ENCODE results near the gene PRPF19. TPM values are rescaled to one million over a fixed set of nuclear protein-coding genes. Genes with fewer than 3 reads are reported as not detected.

PRPF19 gene
- total and polyA plus RNA-seq, 2 experiments from 2014 or later = 19.1 to 58.9 TPM

DNA sequence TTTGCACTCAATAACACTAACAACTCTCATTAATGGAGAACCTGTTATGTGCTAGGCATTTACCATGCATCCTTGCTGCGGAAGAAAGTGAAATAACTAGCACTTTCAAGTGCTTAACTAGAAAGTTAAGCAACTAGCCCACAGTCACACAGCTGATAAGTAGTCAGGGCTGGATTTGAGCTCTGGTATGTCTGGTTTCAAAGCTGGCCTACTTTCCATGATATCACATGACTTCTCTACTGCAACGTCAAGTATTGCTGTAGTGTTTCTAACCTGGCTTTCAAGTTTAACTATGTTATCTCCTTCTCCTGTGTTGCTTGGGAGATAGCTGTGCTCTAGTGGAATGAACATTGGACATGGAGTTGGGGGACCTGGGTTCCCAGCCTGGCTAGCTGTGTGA is 33.5 kb upstream of the PRPF19 start:
- no peaks in the 10 kb centered on the region for H3K9me2 ChIP-seq (ENCODE audit: insufficient read depth)
- peak; percentile 17 for DNase-seq
- H3K9me3 ChIP-seq (ENCODE audit: low read depth) = no peaks in the 10 kb centered on the region
- H3K36me3 ChIP-seq (ENCODE audit: low read depth) = no peaks in the 10 kb centered on the region
- no peaks in the 10 kb centered on the region for H3K79me2 ChIP-seq (ENCODE audit: insufficient read depth)
- no peak overlapping the region for H3K4me2 ChIP-seq (ENCODE audit: unreplicated experiment)
- TF ChIP-seq EZH2 (IDR thresholded peaks at IDR 0.05; ENCODE audit: insufficient read depth, poor library complexity, severe bottlenecking) (no peak), EZH2phosphoT487 (IDR thresholded peaks at IDR 0.05; ENCODE audit: insufficient read depth, low read depth) (no peak)
- H3K9ac ChIP-seq = no peak overlapping the region
- no peaks in the 10 kb centered on the region for H4K20me1 ChIP-seq (ENCODE audit: insufficient read depth)
- WGBS, 2 experiments (ENCODE audit: low coverage in 1 of 2, low lambda C conversion rate in 2 of 2, missing lambda C conversion rate in 2 of 2) = 58 to 61% methylated on average over 2 of the region's 2 CpGs
- H3K27ac ChIP-seq = no peak overlapping the region
- H2AFZ ChIP-seq = no peak overlapping the region
- H3K4me3 ChIP-seq = no peak overlapping the region
- in situ Hi-C loops (cut with MboI) = no loop called here
- no peaks in the 10 kb centered on the region for H3K27me3 ChIP-seq (replicated peaks; ENCODE audit: insufficient read depth)
- no peaks in the 10 kb centered on the region for H3F3A ChIP-seq (ENCODE audit: insufficient read depth)
- no peaks in the 10 kb centered on the region for H3K4me1 ChIP-seq (ENCODE audit: insufficient read depth)

DNA sequence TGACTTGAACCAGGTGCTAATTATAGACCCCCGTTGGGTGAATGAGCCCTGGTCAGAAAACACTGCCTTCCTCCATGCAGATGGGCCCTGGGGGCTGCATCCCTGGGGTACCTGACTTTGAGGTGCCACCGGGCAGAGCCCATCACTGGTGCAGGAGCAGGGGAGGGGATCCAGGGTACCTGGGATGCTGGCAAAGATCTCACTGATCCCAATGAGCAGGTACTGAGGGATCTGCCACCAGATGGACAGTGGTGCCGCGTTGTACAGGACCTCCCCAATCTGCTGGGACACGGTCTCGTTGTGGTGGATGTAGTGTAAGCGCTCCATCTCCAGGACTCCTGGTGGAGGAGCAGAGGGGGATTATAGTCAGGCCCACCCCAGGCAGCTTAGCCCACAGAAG is 32.9 kb upstream of the PRPF19 start:
- Histone ChIP-seq H3F3A (ENCODE audit: insufficient read depth) (no peaks in the 10 kb centered on the region), H3K9ac (no peak overlapping the region), H3K9me2 (ENCODE audit: insufficient read depth) (no peaks in the 10 kb centered on the region), H3K27ac (no peak overlapping the region), H3K27me3 (replicated peaks; ENCODE audit: insufficient read depth) (no peaks in the 10 kb centered on the region), H3K36me3 (ENCODE audit: low read depth) (no peaks in the 10 kb centered on the region), H4K20me1 (ENCODE audit: insufficient read depth) (no peaks in the 10 kb centered on the region), H3K79me2 (ENCODE audit: insufficient read depth) (no peaks in the 10 kb centered on the region), H3K9me3 (ENCODE audit: low read depth) (no peaks in the 10 kb centered on the region), H2AFZ (no peak overlapping the region), H3K4me2 (ENCODE audit: unreplicated experiment) (no peak overlapping the region), H3K4me3 (no peak overlapping the region), H3K4me1 (ENCODE audit: insufficient read depth) (no peaks in the 10 kb centered on the region)
- WGBS, 2 experiments (ENCODE audit: low coverage in 1 of 2, low lambda C conversion rate in 2 of 2, missing lambda C conversion rate in 2 of 2) = 87 to 88% methylated on average over 7 of the region's 7 CpGs
- no peak for DNase-seq
- in situ Hi-C loops (cut with MboI) = no loop called here
- no peak for TF ChIP-seq EZH2 (IDR thresholded peaks at IDR 0.05; ENCODE audit: insufficient read depth, poor library complexity, severe bottlenecking)

DNA sequence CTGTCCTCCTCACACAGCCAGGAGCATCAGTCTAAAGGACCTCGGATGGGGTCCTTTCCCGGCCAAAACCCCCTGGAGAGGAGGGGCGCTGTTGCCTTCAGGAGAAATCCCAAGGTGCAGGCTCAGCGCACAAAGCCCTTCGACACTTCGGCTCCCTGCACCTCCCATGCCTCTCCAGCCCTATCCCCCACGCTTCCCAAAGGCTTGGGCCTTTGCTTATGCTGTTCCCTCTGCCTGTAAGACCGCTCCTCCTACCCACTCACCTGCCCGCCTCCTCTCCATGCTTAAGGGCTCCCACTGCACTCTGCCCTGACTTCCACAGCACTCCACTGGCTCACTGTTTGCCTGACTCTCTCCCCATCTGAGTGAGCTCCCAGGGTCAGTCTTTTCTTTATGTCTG is 32.1 kb upstream of the PRPF19 start:
- Histone ChIP-seq H3K4me2 (ENCODE audit: unreplicated experiment) (no peak overlapping the region), H3F3A (ENCODE audit: insufficient read depth) (no peaks in the 10 kb centered on the region), H3K9ac (no peak overlapping the region), H3K4me3 (no peak overlapping the region), H3K27ac (no peak overlapping the region), H4K20me1 (ENCODE audit: insufficient read depth) (no peaks in the 10 kb centered on the region), H3K9me2 (ENCODE audit: insufficient read depth) (no peaks in the 10 kb centered on the region), H3K79me2 (ENCODE audit: insufficient read depth) (no peaks in the 10 kb centered on the region), H3K27me3 (replicated peaks; ENCODE audit: insufficient read depth) (no peaks in the 10 kb centered on the region), H3K36me3 (ENCODE audit: low read depth) (no peaks in the 10 kb centered on the region), H3K4me1 (ENCODE audit: insufficient read depth) (no peaks in the 10 kb centered on the region), H3K9me3 (ENCODE audit: low read depth) (no peaks in the 10 kb centered on the region), H2AFZ (no peak overlapping the region)
- WGBS, 2 experiments (ENCODE audit: low coverage in 1 of 2, low lambda C conversion rate in 2 of 2, missing lambda C conversion rate in 2 of 2) = 83 to 86% methylated on average over 8 to 9 of the region's 9 CpGs
- DNase-seq = no peak
- in situ Hi-C loops (cut with MboI) = no loop called here
- TF ChIP-seq EZH2 (IDR thresholded peaks at IDR 0.05; ENCODE audit: insufficient read depth, poor library complexity, severe bottlenecking) (no peak), EZH2phosphoT487 (IDR thresholded peaks at IDR 0.05; ENCODE audit: insufficient read depth, low read depth) (no peak)

DNA sequence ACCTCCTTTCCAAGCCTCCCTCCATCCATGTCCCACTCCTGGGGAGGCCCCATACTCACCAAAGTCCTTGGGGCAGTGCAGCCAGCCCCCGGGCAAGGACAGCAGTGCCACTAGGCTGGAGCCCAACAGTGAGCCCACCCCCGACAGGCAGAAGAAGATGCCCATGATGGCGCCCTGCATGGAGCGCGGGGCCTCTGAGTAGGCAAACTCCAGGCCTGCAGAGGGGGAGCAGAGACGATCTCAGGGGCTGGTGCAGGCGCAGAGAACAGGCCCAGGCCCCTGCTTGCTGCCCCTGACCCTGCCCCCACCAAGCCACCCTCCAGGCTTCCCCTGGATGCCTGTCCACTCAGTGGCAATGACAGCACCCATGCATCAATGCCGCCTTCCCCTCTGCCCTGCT is 31.4 kb upstream of the PRPF19 start:
- H4K20me1 ChIP-seq (ENCODE audit: insufficient read depth) = no peaks in the 10 kb centered on the region
- no peak overlapping the region for H3K9ac ChIP-seq
- no peaks in the 10 kb centered on the region for H3K9me2 ChIP-seq (ENCODE audit: insufficient read depth)
- H3K4me3 ChIP-seq = no peak overlapping the region
- H3K27ac ChIP-seq = no peak overlapping the region
- no peak for TF ChIP-seq EZH2phosphoT487 (IDR thresholded peaks at IDR 0.05; ENCODE audit: insufficient read depth, low read depth)
- TF ChIP-seq EZH2 (IDR thresholded peaks at IDR 0.05; ENCODE audit: insufficient read depth, poor library complexity, severe bottlenecking) = no peak
- no peak for DNase-seq
- no peaks in the 10 kb centered on the region for H3K9me3 ChIP-seq (ENCODE audit: low read depth)
- H3F3A ChIP-seq (ENCODE audit: insufficient read depth) = no peaks in the 10 kb centered on the region
- H3K4me2 ChIP-seq (ENCODE audit: unreplicated experiment) = no peak overlapping the region
- 82 to 87% methylated on average over 8 of the region's 8 CpGs for WGBS, 2 experiments (ENCODE audit: low coverage in 1 of 2, low lambda C conversion rate in 2 of 2, missing lambda C conversion rate in 2 of 2)
- in situ Hi-C loops (cut with MboI) = no loop called here
- H2AFZ ChIP-seq = no peak overlapping the region
- no peaks in the 10 kb centered on the region for H3K36me3 ChIP-seq (ENCODE audit: low read depth)
- H3K79me2 ChIP-seq (ENCODE audit: insufficient read depth) = no peaks in the 10 kb centered on the region
- no peaks in the 10 kb centered on the region for H3K27me3 ChIP-seq (replicated peaks; ENCODE audit: insufficient read depth)
- H3K4me1 ChIP-seq (ENCODE audit: insufficient read depth) = no peaks in the 10 kb centered on the region

DNA sequence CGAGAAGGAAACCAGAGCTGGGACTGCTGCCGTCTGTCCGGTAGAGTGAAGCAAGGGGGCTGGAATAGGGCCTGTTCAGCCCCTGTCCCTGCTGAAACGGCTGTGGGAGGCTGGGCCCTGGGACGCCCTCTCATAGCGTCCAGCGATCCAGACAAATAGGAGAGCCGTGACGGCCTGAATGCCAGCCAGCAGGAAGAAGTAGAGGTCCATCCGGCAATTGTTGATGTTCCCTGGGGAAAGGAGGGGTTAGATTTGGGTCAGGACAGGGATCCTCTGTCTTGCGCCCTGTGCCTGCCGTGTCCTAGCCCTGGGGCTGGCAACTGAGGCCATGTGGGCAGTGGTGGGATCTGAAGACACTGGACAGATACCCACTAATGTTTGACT is 30.8 kb upstream of the PRPF19 start:
- WGBS, 2 experiments (ENCODE audit: low coverage in 1 of 2, low lambda C conversion rate in 2 of 2, missing lambda C conversion rate in 2 of 2) = 78 to 79% methylated on average over 11 to 12 of the region's 12 CpGs
- Histone ChIP-seq H4K20me1 (ENCODE audit: insufficient read depth) (no peaks in the 10 kb centered on the region), H3K79me2 (ENCODE audit: insufficient read depth) (no peaks in the 10 kb centered on the region), H3K9me2 (ENCODE audit: insufficient read depth) (no peaks in the 10 kb centered on the region), H3K4me2 (ENCODE audit: unreplicated experiment) (no peak overlapping the region), H2AFZ (no peak overlapping the region), H3F3A (ENCODE audit: insufficient read depth) (no peaks in the 10 kb centered on the region), H3K9me3 (ENCODE audit: low read depth) (no peaks in the 10 kb centered on the region), H3K36me3 (ENCODE audit: low read depth) (no peaks in the 10 kb centered on the region), H3K27ac (no peak overlapping the region), H3K9ac (no peak overlapping the region), H3K27me3 (replicated peaks; ENCODE audit: insufficient read depth) (no peaks in the 10 kb centered on the region), H3K4me1 (ENCODE audit: insufficient read depth) (no peaks in the 10 kb centered on the region), H3K4me3 (no peak overlapping the region)
- TF ChIP-seq EZH2 (IDR thresholded peaks at IDR 0.05; ENCODE audit: insufficient read depth, poor library complexity, severe bottlenecking) (no peak), EZH2phosphoT487 (IDR thresholded peaks at IDR 0.05; ENCODE audit: insufficient read depth, low read depth) (no peak)
- in situ Hi-C loops (cut with MboI) = no loop called here
- DNase-seq = no peak

All from GM23248 (cell line).